PC-9 (cell line): Measurements from ENCODE around the gene FEN1. TPM values are rescaled to one million over a fixed set of nuclear protein-coding genes. Genes with fewer than 3 reads are reported as not detected.

Experiments used
- BruUV-seq: library from RNA; stranded (reverse); fragments of 400-500 nt; replicated peaks from 2 replicates; lab custom pipeline; 2021; lab: Mats Ljungman, UMichigan
- CTCF ChIA-PET: fragments of 300-600 bp; sonication (Branson Sonifier 250); formaldehyde crosslinking; loops from one replicate; lab custom pipeline; 2022; ENCODE audit warnings: antibody characterized with exemption; lab: Charles Lee
- POLR2A ChIA-PET: fragments of 300-600 bp; sonication (Branson Sonifier 250); formaldehyde crosslinking; loops from one replicate; lab custom pipeline; 2022; ENCODE audit warnings: antibody characterized with exemption; ENCODE audit not compliant: unreplicated experiment; lab: Charles Lee
- DNase-seq, 2 experiments: peaks; one replicate each; pipeline versions ENCODE4 v3.0.0 to v3.0.0-alpha.2; 2015 to 2022; ENCODE audit warnings: mixed read lengths in 1 of 2
- H2AFZ ChIP-seq: fragments of 200-600 bp; sonication (generic); 2 replicates; pipeline ENCODE4 v1.8.1; 2017; ENCODE audit warnings: antibody characterized with exemption
- H3F3A ChIP-seq: fragments of 200-600 bp; sonication (generic); 2 replicates; pipeline ENCODE4 v1.8.1; 2017; ENCODE audit warnings: antibody characterized with exemption, mild to moderate bottlenecking, low read depth; ENCODE audit not compliant: insufficient read depth
- H3K27ac ChIP-seq: fragments of 200-600 bp; sonication (generic); 2 replicates; pipeline ENCODE4 v1.6.1; 2016; ENCODE audit warnings: mixed run types
- H3K27me3 ChIP-seq: fragments of 200-600 bp; sonication (generic); 2 replicates; pipeline ENCODE4 v1.6.1; 2016; ENCODE audit warnings: low read depth, mixed run types; ENCODE audit not compliant: insufficient read depth
- H3K36me3 ChIP-seq: fragments of 200-600 bp; sonication (generic); 2 replicates; pipeline ENCODE4 v1.6.1; 2016; ENCODE audit warnings: low read depth, mixed run types
- H3K4me1 ChIP-seq: fragments of 200-600 bp; sonication (generic); replicated peaks from 2 replicates; pipeline ENCODE4 v1.6.1; 2016; ENCODE audit warnings: mixed run types; ENCODE audit not compliant: insufficient read depth
- H3K4me2 ChIP-seq: fragments of 200-600 bp; sonication (generic); 2 replicates; pipeline ENCODE4 v1.6.1; 2017; ENCODE audit warnings: mixed run types
- H3K4me3 ChIP-seq: fragments of 200-600 bp; sonication (generic); 2 replicates; pipeline ENCODE4 v1.6.1; 2016; ENCODE audit warnings: mixed run types
- H3K79me2 ChIP-seq: fragments of 200-600 bp; sonication (generic); 2 replicates; pipeline ENCODE4 v1.6.1; 2017; ENCODE audit warnings: low read depth, mixed run types
- H3K9me2 ChIP-seq: fragments of 200-600 bp; sonication (generic); 2 replicates; pipeline ENCODE4 v1.8.1; 2017; ENCODE audit warnings: mild to moderate bottlenecking; ENCODE audit not compliant: insufficient read depth
- H3K9me3 ChIP-seq: fragments of 200-600 bp; sonication (generic); 2 replicates; pipeline ENCODE4 v1.8.1; 2016; ENCODE audit warnings: low read depth; ENCODE audit not compliant: insufficient read depth
- H4K20me1 ChIP-seq: fragments of 200-600 bp; sonication (generic); 2 replicates; pipeline ENCODE4 v1.8.1; 2017; ENCODE audit not compliant: insufficient read depth
- CTCF ChIP-seq: fragments of 200-600 bp; sonication (generic); conservative IDR thresholded peaks from 2 replicates; pipeline ENCODE4 v1.6.1; 2017; ENCODE audit warnings: mixed run types, antibody characterized with exemption, mild to moderate bottlenecking, moderate library complexity
- EZH2 ChIP-seq: fragments of 200-600 bp; sonication (generic); IDR thresholded peaks from 2 replicates; pipeline ENCODE4 v1.8.0; 2017; ENCODE audit warnings: antibody characterized with exemption, low read depth
- intact Hi-C: fragments of 100-400 bp; cut with micrococcal nuclease; formaldehyde crosslinking; loops from one replicate; pipeline ENCODE4 v1.10.0; 2022; ENCODE audit not compliant: unreplicated experiment
- total RNA-seq: library from RNA; stranded (reverse); gene quantifications from 2 replicates; pipeline ENCODE4 v1.2.3, GENCODE V29; 2021

FEN1 gene
- total RNA-seq, 1 experiment from 2014 or later = 60.9 TPM

- intact Hi-C loops = no loop called here
- BruUV-seq = no TSS peak
- no peak overlapping the region for H2AFZ ChIP-seq
Observed at GRCh38 chr11:61771195-61771894, 21.4 kb upstream of the FEN1 start.

GRCh38 chr11:61771985-61772455 lies 20.7 kb upstream of the FEN1 start:
- Histone ChIP-seq H3K27me3 (no peaks in the 10 kb centered on the region), H3K79me2 (no peaks in the 10 kb centered on the region), H3K4me3 (no peak overlapping the region), H3F3A (0 out of 2 replicates have a peak, but pooled peaks cover 4% of the 10 kb centered on the region), H2AFZ (no peak overlapping the region), H3K9me2 (no peaks in the 10 kb centered on the region), H3K4me2 (no peak overlapping the region), H4K20me1 (no peaks in the 10 kb centered on the region), H3K9me3 (no peaks in the 10 kb centered on the region), H3K27ac (no peak overlapping the region), H3K4me1 (peaks cover 6% of the 10 kb centered on the region), H3K36me3 (no peaks in the 10 kb centered on the region)
- ChIA-PET CTCF (interaction anchor here (0.6 kb wide), 2 partner anchors 18 to 1002 kb away, joined by 3 to 4 read pairs; no protein-coding TSS in a partner anchor), POLR2A (no interaction called here)
- no peak for DNase-seq
- intact Hi-C loops = no loop called here
- TF ChIP-seq CTCF = no peak
- TF ChIP-seq EZH2 = no peak
- BruUV-seq = no TSS peak

More at GRCh38 chr11:61771195-61771894, 21.4 kb upstream of the FEN1 start:
- Histone ChIP-seq H3K79me2 (no peaks in the 10 kb centered on the region), H3K4me2 (no peak overlapping the region), H4K20me1 (no peaks in the 10 kb centered on the region), H3K9me2 (no peaks in the 10 kb centered on the region), H3K27ac (no peak overlapping the region), H3K4me3 (no peak overlapping the region), H3K9me3 (no peaks in the 10 kb centered on the region), H3K4me1 (peaks cover 6% of the 10 kb centered on the region), H3K27me3 (no peaks in the 10 kb centered on the region), H3F3A (0 out of 2 replicates have a peak, but pooled peaks cover 4% of the 10 kb centered on the region), H3K36me3 (no peaks in the 10 kb centered on the region)
- no peak for TF ChIP-seq CTCF
- no peak for DNase-seq
- POLR2A ChIA-PET = no interaction called here
- CTCF ChIA-PET = no interaction called here

GRCh38 chr11:61773356-61773755 lies 19.4 kb upstream of the FEN1 start:
- POLR2A ChIA-PET = no interaction called here

More at GRCh38 chr11:61773356-61773755, 19.4 kb upstream of the FEN1 start:
- DNase-seq = no peak
- Histone ChIP-seq H3K9me3 (no peaks in the 10 kb centered on the region), H3K4me3 (no peak overlapping the region), H3K36me3 (no peaks in the 10 kb centered on the region), H3K4me2 (no peak overlapping the region), H3K79me2 (no peaks in the 10 kb centered on the region), H4K20me1 (no peaks in the 10 kb centered on the region), H2AFZ (no peak overlapping the region), H3K9me2 (no peaks in the 10 kb centered on the region), H3K4me1 (peaks cover 6% of the 10 kb centered on the region), H3F3A (no peaks in the 10 kb centered on the region), H3K27ac (no peak overlapping the region), H3K27me3 (no peaks in the 10 kb centered on the region)
- BruUV-seq = no TSS peak
- no peak for TF ChIP-seq CTCF
- no peak for TF ChIP-seq EZH2
- CTCF ChIA-PET = no interaction called here
- intact Hi-C loops = no loop called here
